A549 (cell line): ENCODE results near the gene ADAMTS14. TPM values are rescaled to one million over a fixed set of nuclear protein-coding genes. Genes with fewer than 3 reads are reported as not detected.

Experiments used
- ATAC-seq, 2 experiments: fragments of 200-7000 bp in 1 of 2; fragments of >200 bp in 1 of 2; cut with Nextera tagmentation in 1 of 2; cut with Tn5 transposase in 1 of 2; 3 replicates each; pipeline versions ENCODE4 v1.8.0 to v1.9.1; 2018 to 2020; ENCODE audit warnings: mild to moderate bottlenecking in 1 of 2, moderate library complexity in 1 of 2
- CTCF ChIA-PET: fragments of 300-600 bp; sonication (Branson Sonifier 250); formaldehyde crosslinking; extraction: SDS; loops from one replicate; lab custom pipeline; 2021; ENCODE audit warnings: antibody characterized with exemption, inconsistent platforms; lab: Yijun Ruan, JAX
- POLR2A ChIA-PET: fragments of 350-600 bp; formaldehyde crosslinking; extraction: SDS; loops from one replicate; lab custom pipeline; 2021; ENCODE audit warnings: antibody characterized with exemption, inconsistent platforms; lab: Yijun Ruan, JAX
- DNase-seq, 2 experiments: peaks; one replicate each; pipeline versions ENCODE4 v3.0.0 to v3.0.0-alpha.2; 2011 to 2016; ENCODE audit warnings: low read depth in 1 of 2, low spot score in 1 of 2
- FAIRE-seq: peaks from 2 replicates; lab custom pipeline; 2011; peaks lifted over from hg19 to GRCh38; lab: Jason Lieb, UNC
- H3K27ac ChIP-seq, 2 experiments: fragments of >200 bp; sonication (Bioruptor Twin); formaldehyde crosslinking; 3 replicates each; pipeline ENCODE4 v1.5.1; 2016 to 2017
- H3K4me1 ChIP-seq: fragments of >200 bp; sonication (Bioruptor Twin); formaldehyde crosslinking; 3 replicates; pipeline ENCODE4 v1.6.1; 2016
- H3K4me2 ChIP-seq: fragments of >200 bp; sonication (Bioruptor Twin); formaldehyde crosslinking; 3 replicates; pipeline ENCODE4 v1.6.1; 2016
- H3K4me3 ChIP-seq: fragments of >200 bp; sonication (Bioruptor Twin); formaldehyde crosslinking; 3 replicates; pipeline ENCODE4 v1.5.1; 2016
- H3K9me3 ChIP-seq: fragments of >200 bp; sonication (Bioruptor Twin); formaldehyde crosslinking; 3 replicates; pipeline ENCODE4 v1.6.1; 2016
- ATOH8 ChIP-seq: fragments of 250-450 bp; sonication (Bioruptor Pico); IDR thresholded peaks from 2 replicates; pipeline ENCODE4 v1.5.0; 2020; ENCODE audit warnings: low read depth, mild to moderate bottlenecking, moderate library complexity
- BCL3 ChIP-seq: fragments of >200 bp; sonication (Bioruptor Twin); formaldehyde crosslinking; IDR thresholded peaks from 3 replicates; pipeline ENCODE4 v1.6.1; 2016
- CBX2 ChIP-seq: fragments of 200-600 bp; sonication (generic); IDR thresholded peaks from 2 replicates; pipeline ENCODE4 v1.6.1; 2016; ENCODE audit warnings: low read depth, mild to moderate bottlenecking, borderline replicate concordance
- EP300 ChIP-seq, 2 experiments: fragments of >200 bp; sonication (Bioruptor Twin); formaldehyde crosslinking; IDR thresholded peaks; 2 replicates in 1 of 2; 3 replicates in 1 of 2; pipeline ENCODE4 v1.6.1; 2016 to 2017
- ESRRA ChIP-seq: fragments of 150-350 bp; IDR thresholded peaks from 2 replicates; pipeline ENCODE4 v1.6.1; 2014; ENCODE audit warnings: mild to moderate bottlenecking, low read length, borderline replicate concordance
- FOSB ChIP-seq: fragments of 250-450 bp; sonication (Bioruptor Pico); IDR thresholded peaks from 2 replicates; pipeline ENCODE4 v1.5.0; 2020; ENCODE audit warnings: mild to moderate bottlenecking, moderate library complexity
- FOSL2 ChIP-seq, 2 experiments: fragments of 450-650 bp in 1 of 2; fragments of >200 bp in 1 of 2; sonication (Bioruptor Twin) in 1 of 2; formaldehyde crosslinking; IDR thresholded peaks; 2 replicates each; pipeline versions ENCODE4 v1.5.0 to v1.6.1; 2016 to 2020; ENCODE audit warnings: mild to moderate bottlenecking in 1 of 2, moderate library complexity in 1 of 2
- FOXS1 ChIP-seq: fragments of 250-450 bp; sonication (Bioruptor Pico); IDR thresholded peaks from 2 replicates; pipeline ENCODE4 v1.5.0; 2020; ENCODE audit warnings: mild to moderate bottlenecking, moderate library complexity
- HES2 ChIP-seq: fragments of >200 bp; sonication (Bioruptor Twin); formaldehyde crosslinking; IDR thresholded peaks from 2 replicates; pipeline ENCODE4 v1.6.1; 2016
- HOXB13 ChIP-seq: fragments of 250-450 bp; sonication (Bioruptor Pico); IDR thresholded peaks from 2 replicates; pipeline ENCODE4 v1.5.0; 2020; ENCODE audit warnings: low read depth, mild to moderate bottlenecking, moderate library complexity
- PBX3 ChIP-seq: IDR thresholded peaks from 2 replicates; pipeline ENCODE4 v1.6.1; 2012
- PHF8 ChIP-seq: fragments of 200-600 bp; sonication (generic); IDR thresholded peaks from 2 replicates; pipeline ENCODE4 v1.6.1; 2016; ENCODE audit warnings: low read depth, mild to moderate bottlenecking, antibody characterized with exemption, moderate library complexity, borderline replicate concordance
- RARB ChIP-seq: fragments of 250-450 bp; sonication (Bioruptor Pico); IDR thresholded peaks from 2 replicates; pipeline ENCODE4 v1.8.0; 2021; ENCODE audit warnings: mild to moderate bottlenecking, moderate library complexity
- RFX5 ChIP-seq: fragments of 450-650 bp; IDR thresholded peaks from 2 replicates; pipeline ENCODE4 v1.7.1; 2014; ENCODE audit warnings: antibody characterized with exemption, mild to moderate bottlenecking, moderate library complexity
- TP53 ChIP-seq: fragments of 250-450 bp; sonication (Bioruptor Pico); IDR thresholded peaks from 2 replicates; pipeline ENCODE4 v1.5.0; 2021; ENCODE audit warnings: mild to moderate bottlenecking, moderate library complexity
- ZFP36 ChIP-seq: fragments of 450-650 bp; IDR thresholded peaks from 2 replicates; pipeline ENCODE4 v1.6.1; 2014; ENCODE audit warnings: borderline replicate concordance; ENCODE audit not compliant: partially characterized antibody
- ZSCAN20 ChIP-seq: fragments of 250-450 bp; sonication (Bioruptor Pico); IDR thresholded peaks from 2 replicates; pipeline ENCODE4 v1.8.0; 2022; ENCODE audit warnings: mild to moderate bottlenecking, moderate library complexity
- WGBS: methylation state at CpG from one replicate; pipeline ENCODE4 v1.1.6; 2017; ENCODE audit errors: missing lambda C conversion rate; 5-methylcytosine and 5-hydroxymethylcytosine counted together
- polyA plus RNA-seq, 4 experiments: library from polyadenylated mRNA; depleted of rRNA in 3 of 4; stranded (reverse); fragments of >200 nt; fragmentation: RNase III in 1 of 4; extraction: RNeasy Plus Mini Kit Qiagen cat#74134 plus additional on column Dnase treatment in 1 of 4; gene quantifications; 2 replicates in 3 of 4; 3 replicates in 1 of 4; pipeline ENCODE4 v1.2.3, GENCODE V29; 2011 to 2017

ADAMTS14 gene
- polyA plus RNA-seq, 2 of the 4 experiments (the other 2 are of a cell fraction), result 0.03 TPM; not detected in 1

- FAIRE-seq, result no peak
- POLR2A ChIA-PET, result no interaction called here
Observed at GRCh38 chr10:70803775-70804420, 131.6 kb downstream of the ADAMTS14 start.

GRCh38 chr10:70804421-70804808 is 132.1 kb downstream of the ADAMTS14 start:
- peak in 1 of 2 experiments; percentile 52; a peak in 2 of 6 replicates for ATAC-seq
- H3K9me3 ChIP-seq, result no peaks in the 10 kb centered on the region
- CTCF ChIA-PET, result interaction anchor here (1.0 to 1.6 kb wide), 3 partner anchors 12 to 255 kb away, joined by 3 to 4 read pairs (median 4); no protein-coding TSS in a partner anchor
- H3K4me3 ChIP-seq, result no peak overlapping the region
- TF ChIP-seq PBX3 (no peak), FOSL2 (IDR thresholded peaks at IDR 0.05) (no peak), FOSL2 (CRISPR knock-in tag; IDR thresholded peaks at IDR 0.05) (0 out of 2 replicates have a peak, but pooled peaks have one; percentile 28)
- H3K4me2 ChIP-seq, result no peak overlapping the region
- H3K27ac ChIP-seq, result no peak overlapping the region
- H3K4me1 ChIP-seq, result peaks cover 5% of the 10 kb centered on the region; the same call in 1 of the 3 replicates
- DNase-seq, result peak in 1 of 2 experiments; percentile 29
- POLR2A ChIA-PET, result no interaction called here
- 2% methylated on average over 2 of the region's 2 CpGs for WGBS
- FAIRE-seq, result no peak

More at GRCh38 chr10:70803775-70804420, 131.6 kb downstream of the ADAMTS14 start:
- ATAC-seq (no peak), DNase-seq (no peak)
- CTCF ChIA-PET, result interaction anchor here (1.0 to 1.7 kb wide), 4 partner anchors 11 to 255 kb away, joined by 3 to 4 read pairs (median 4); no protein-coding TSS in a partner anchor
- TF ChIP-seq FOSL2 (IDR thresholded peaks at IDR 0.05) (no peak), FOSL2 (CRISPR knock-in tag; IDR thresholded peaks at IDR 0.05) (no peak), RFX5 (no peak), FOSB (CRISPR knock-in tag) (no peak), CBX2 (no peak), HOXB13 (CRISPR knock-in tag) (no peak), PHF8 (no peak), ATOH8 (CRISPR knock-in tag) (no peak), EP300 (IDR thresholded peaks at IDR 0.05) (no peak), RARB (CRISPR knock-in tag) (no peak), ZFP36 (no peak), ESRRA (no peak), HES2 (no peak), TP53 (no peak)
- Histone ChIP-seq H3K27ac (no peak overlapping the region), H3K4me1 (peaks cover 5% of the 10 kb centered on the region; the same call in 1 of the 3 replicates), H3K9me3 (no peaks in the 10 kb centered on the region), H3K4me2 (no peak overlapping the region), H3K4me3 (no peak overlapping the region)
- 90% methylated on average over 2 of the region's 2 CpGs for WGBS

GRCh38 chr10:70805619-70806215 is 133.4 kb downstream of the ADAMTS14 start:
- no peak overlapping the region for H3K27ac ChIP-seq
- POLR2A ChIA-PET, result interaction anchor here (1.2 to 1.3 kb wide), 2 partner anchors 11 to 16 kb away, joined by 3 read pairs; no protein-coding TSS in a partner anchor
- H3K9me3 ChIP-seq, result no peaks in the 10 kb centered on the region
- FAIRE-seq (no peak), DNase-seq (no peak), ATAC-seq (no peak)
- CTCF ChIA-PET, result interaction anchor here (0.6 to 1.5 kb wide), 4 partner anchors 8 to 345 kb away, joined by 3 to 5 read pairs (median 4); no protein-coding TSS in a partner anchor
- peaks cover 5% of the 10 kb centered on the region; the same call in 1 of the 3 replicates for H3K4me1 ChIP-seq
- 89% methylated on average over 3 of the region's 3 CpGs for WGBS
- TF ChIP-seq ZSCAN20 (no peak), FOSL2 (IDR thresholded peaks at IDR 0.05) (no peak), FOSL2 (CRISPR knock-in tag; IDR thresholded peaks at IDR 0.05) (no peak), ESRRA (no peak), FOXS1 (CRISPR knock-in tag) (no peak), BCL3 (no peak)
- H3K4me2 ChIP-seq, result no peak overlapping the region
- H3K4me3 ChIP-seq, result no peak overlapping the region
